Occipital lobe (tissue), 2 donors: ENCODE measurements around the gene TOLLIP. TPM values are rescaled to one million over a fixed set of nuclear protein-coding genes. Genes with fewer than 3 reads are reported as not detected.

Source experiments
- small RNA-seq: library from RNA; depleted of rRNA; stranded (forward); fragments of <200 nt; gene quantifications from one replicate; pipeline ENCODE3, GENCODE V24; 2014
- total RNA-seq: library from RNA; depleted of rRNA; stranded (reverse); fragments of >200 nt; gene quantifications from one replicate; pipeline ENCODE4 v1.2.3, GENCODE V29; 2014

The TOLLIP gene
- total RNA-seq, 1 donor from 2014 or later = 17.8 TPM

Small RNA genes lying within 50 kb of the gene (small RNA-seq; reads per million reads assigned to genes)
- not detected for gene MIR6744

Other genes starting within 250 kb of the TOLLIP start
- not detected for gene MUC2, start 234.8 kb downstream of the TOLLIP start, total RNA-seq
- gene MUC5AC, start 151.7 kb downstream of the TOLLIP start, total RNA-seq = not detected
- not detected for gene MUC5B, start 86.6 kb downstream of the TOLLIP start, total RNA-seq
- gene BRSK2, start 80.3 kb upstream of the TOLLIP start, total RNA-seq = 32.8 TPM
- 13.7 TPM for gene MOB2, start 177.1 kb upstream of the TOLLIP start, total RNA-seq